OCI-M2 (cell line): ENCODE results near the gene EIF2AK2.
"Not testable (repeated sequence)": the region's sequence is repeated elsewhere in the genome, so short reads cannot be mapped to it uniquely, and the experiment has no call there.

Experiments
- DNase-seq: peaks from one replicate; lab custom pipeline; 2025; ENCODE audit not compliant: unreplicated experiment; lab: John Stamatoyannopoulos, UW

The EIF2AK2 gene

DNA sequence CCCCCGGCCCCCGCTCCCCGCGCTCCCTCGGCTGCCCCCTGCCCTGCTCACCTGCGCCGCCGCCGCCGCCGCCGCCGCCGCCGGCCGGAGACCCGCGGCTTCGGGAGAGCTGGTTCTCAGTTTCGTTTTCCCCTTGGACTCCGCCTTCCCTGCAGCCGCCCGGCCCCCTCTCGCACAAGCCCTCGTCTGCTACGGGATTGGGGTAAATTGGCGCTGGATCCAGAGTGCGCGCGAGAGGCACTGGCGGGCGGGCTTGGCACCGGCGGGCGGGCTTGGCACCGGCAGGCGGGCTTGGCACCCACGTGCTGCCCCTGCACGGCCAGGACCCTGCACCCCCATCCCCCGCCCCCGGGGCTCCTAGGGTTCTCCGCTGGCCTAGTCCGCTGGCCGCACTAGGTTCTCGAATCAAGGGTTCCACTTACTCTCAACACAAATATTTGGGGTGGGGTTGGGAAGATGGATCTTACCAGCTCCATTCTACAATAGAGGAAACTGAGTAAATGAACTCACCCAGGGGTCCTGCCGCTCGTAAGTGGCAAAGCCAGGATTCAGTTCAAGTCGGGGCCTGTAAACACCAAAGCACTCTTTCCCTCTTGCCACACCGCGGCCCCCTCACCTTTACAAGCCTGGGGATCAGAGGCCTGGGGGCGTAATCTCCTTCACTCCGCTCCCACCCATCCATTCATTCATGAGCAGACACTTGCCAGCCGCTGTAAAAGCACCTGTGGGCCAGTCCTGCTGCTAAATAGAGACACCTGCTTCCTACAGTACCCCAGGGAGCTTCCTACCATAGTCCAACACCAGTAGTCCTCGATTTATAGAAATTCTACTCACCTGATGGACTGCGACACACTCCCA, at the start of gene EIF2AK2:
TSS of gene EIF2AK2 (minus strand) at position 124 of the 858 bp plus-strand sequence. CDS start 9,174 bp downstream, outside the sequence.
- no peak for DNase-seq

DNA sequence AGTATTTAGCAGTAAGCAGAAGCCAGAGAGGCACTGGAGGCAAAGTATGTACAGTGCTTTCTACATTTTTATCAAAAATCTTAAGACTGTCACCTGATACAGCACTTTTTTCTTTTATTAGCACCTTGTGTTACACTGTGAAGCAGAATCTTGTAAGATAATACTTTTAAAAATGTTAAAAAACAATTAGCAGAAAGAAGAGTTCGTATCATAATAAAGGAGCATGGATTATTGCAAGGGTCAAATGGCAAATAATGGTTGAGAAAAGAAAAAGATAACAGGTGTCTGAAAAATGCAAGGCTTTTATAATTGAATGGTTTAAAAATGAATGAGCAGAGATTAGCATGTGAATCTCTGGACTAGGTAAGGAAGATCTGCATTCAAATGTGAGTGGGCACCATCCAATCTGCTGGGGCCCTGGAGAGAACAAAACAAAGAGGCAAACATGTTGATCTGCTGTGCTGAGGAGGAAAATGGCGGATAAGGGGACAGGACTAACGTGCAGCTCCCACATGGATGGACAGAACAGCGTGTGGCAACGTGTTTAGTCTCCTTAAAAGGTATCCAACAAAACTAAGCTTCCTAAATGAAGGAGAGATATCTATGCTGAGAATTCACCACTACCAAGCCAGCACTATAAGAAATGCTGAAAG, 49.0 kb upstream of the EIF2AK2 start:
- DNase-seq = no peak

GRCh38 chr2:37205071-37205661, 48.4 kb upstream of the EIF2AK2 start:
- not testable (repeated sequence) for DNase-seq

DNA sequence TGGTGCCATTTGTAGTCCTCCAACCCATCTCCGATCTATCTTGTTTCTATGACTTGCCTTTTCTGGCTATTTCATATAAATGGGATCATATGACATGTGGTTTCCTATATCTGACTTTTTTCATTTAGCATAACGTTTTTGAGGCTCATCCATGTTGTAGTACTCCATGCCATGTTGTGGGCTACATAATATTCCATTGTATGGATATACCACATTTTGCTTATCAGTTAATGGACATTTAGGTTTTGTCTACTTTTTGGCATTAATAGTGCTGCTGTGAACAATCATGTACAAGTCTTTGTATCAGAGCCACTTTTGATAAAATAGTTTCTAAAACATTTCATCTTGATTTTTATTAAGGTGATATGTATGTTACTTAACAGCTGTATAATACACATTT, 46.9 kb upstream of the EIF2AK2 start:
- no peak for DNase-seq

DNA sequence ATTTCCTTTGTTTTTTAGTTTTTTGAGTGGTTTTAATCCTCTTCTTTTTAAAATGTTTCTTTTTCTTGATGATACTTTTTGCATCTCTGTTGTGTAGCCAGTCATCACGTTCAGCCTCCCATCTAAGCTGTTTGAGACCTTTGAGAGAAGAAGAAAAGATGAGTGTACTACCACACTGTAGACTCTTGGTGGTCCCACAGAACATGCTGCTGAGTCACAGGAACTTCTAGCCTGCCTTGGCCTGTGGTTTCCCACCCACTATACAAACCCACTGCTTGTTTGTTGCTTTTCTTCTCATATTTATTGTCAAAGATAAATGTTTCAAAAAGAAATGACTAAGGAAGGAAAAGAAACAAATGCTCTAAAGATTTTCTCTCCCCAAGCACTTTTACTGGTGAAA, 45.0 kb upstream of the EIF2AK2 start:
- no peak for DNase-seq

- no peak for DNase-seq
Observed at GRCh38 chr2:37201208-37201607, 44.4 kb upstream of the EIF2AK2 start.

DNA sequence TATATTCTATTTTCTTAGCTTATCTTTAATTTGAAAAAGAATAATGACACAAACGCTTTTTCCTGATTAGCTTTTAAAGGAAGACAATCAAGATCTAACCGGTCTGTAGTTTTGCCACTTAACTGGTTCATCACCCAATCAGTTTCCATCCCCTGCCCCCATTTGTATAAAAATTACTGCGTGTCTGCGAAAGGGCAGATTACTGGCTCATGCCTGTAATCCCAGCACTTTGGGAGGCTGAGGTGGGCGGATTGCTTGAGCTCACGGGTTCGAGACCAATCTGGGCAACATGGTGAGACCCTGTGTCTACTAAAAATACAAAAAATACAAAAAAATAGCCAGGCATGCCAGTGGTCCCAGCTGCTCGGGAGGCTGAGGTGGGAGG, 41.9 kb upstream of the EIF2AK2 start:
- DNase-seq = no peak

- DNase-seq = peak; percentile 61
Observed at GRCh38 chr2:37196320-37197195, 39.8 kb upstream of the EIF2AK2 start, which contains the start of gene CEBPZOS. CEBPZOS (plus strand) TSS chr2:37196496; CDS start chr2:37199705, 3,209 bp downstream.

DNA sequence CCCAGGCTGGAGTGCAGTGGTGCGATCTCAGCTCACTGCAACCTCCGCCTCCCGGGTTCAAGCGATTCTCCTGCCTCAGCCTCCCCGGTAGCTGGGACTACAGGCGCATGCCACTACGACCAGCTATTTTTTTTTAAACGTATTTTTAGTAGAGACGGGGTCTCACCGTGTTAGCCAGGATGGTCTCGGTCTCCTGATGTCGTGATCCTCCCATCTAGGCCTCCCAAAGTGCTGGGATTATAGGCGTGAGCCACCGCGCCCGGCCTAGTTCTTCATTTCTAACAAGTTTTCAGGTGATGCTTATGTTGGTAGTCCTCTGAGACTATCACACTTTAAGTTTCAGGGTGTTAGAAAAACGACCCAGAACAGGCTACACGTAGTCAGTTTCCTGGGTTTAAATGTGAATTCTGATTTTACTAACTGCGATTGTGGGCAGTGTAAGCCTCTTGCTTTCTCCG, 39.1 kb upstream of the EIF2AK2 start:
- DNase-seq = not testable (repeated sequence)

DNA sequence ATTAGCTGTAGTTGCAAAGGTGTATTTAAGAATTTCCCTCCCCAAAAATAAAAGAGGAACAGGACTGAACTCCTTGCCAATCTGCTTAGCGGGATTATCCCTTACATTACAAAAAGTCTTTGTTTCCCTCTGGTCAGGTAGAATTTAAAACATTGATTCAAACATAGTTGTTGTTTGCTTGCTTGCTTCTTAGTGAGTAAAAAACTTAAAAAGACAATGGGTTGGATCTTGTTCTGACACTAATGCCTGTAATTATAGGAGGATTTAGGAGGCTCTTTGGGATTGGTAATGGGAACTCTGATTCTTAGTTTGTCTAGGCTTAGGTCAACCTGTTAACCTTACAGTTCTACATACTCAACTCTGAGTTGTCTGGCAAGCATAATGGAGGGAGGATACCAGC, 35.8 kb upstream of the EIF2AK2 start:
- DNase-seq = no peak

GRCh38 chr2:37191747-37192146, 35.0 kb upstream of the EIF2AK2 start:
- DNase-seq = no peak

DNA sequence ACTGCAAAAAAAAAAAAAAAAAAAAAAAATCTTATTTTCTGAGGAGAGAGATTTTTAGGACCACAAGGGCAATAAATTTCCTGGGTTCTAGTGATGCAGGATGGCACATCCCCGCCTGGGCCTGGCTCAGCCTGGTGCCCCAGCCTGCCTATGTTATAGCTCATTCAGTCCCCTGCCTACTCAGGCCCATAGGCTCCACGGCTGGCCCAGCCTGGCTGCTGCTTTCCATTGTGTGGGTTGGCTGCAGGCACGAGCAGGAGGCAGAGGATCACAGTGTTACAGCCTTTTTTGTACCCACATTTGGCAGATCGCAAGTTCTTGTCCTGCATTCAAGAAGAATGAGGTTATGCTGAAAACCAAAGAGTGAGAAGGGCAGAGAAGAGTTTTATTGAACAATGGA, 34.5 kb upstream of the EIF2AK2 start:
- DNase-seq = no peak

DNA sequence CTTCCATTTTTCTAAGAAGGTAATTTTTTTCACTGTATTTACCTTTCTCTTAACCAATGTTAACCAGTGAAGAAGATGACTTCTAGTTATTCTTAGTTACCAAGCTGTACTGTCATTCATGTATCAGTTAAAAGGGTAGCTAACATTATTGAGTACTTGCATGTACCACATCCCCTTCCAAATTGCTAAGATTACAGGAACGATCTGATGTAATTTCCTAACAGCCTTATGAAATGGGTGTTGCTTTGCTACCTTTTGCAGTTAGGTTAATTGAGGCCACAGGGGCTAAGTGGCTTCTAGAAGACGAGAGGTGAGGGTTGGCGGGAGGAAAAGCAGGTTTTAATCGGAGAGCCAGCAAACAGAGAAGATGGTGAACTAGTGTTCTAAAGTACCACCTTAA, 33.5 kb upstream of the EIF2AK2 start:
- no peak for DNase-seq

DNA sequence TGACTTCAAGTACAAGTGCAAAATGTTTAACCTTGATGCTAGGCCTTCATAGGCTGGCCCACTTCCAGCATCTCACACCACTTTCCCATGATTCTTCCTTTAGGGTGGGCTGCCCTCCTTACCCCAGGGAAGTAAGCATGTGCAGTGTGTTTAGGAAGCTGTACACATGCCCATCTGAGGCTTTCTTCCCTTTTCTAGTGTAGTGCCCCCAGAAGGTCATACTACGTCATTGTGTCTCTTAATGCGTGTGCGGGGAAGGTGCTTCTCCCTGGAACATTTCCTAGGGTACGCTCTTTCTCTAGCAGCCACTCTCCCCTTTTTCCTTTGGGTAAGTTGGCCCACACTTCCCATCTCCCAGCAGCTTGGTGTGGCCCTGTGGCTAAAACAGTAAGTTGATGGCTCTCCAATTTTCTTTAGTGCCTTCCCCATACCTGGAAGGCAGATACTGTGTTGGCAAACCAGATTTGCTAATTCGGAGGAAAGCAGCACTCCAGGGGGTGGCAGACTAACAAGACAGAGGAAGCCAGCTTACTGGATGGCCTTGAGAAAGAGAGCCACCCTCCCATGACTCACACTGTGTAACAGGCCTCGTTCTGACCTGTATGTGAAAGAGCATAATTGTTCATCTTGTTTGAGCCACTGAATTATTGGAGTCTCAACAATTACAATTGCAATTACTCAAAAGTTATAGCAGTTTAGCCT, 32.8 kb upstream of the EIF2AK2 start:
- DNase-seq = no peak

GRCh38 chr2:37188570-37188969, 31.8 kb upstream of the EIF2AK2 start, which contains the start of gene SULT6B1:
SULT6B1 (minus strand) TSS chr2:37188670; CDS start chr2:37188640, 30 bp downstream.
- DNase-seq = no peak

- DNase-seq = no peak
Observed at GRCh38 chr2:37181726-37182684, 25.2 kb upstream of the EIF2AK2 start.

GRCh38 chr2:37180640-37181039, 23.9 kb upstream of the EIF2AK2 start:
- DNase-seq = no peak

DNA sequence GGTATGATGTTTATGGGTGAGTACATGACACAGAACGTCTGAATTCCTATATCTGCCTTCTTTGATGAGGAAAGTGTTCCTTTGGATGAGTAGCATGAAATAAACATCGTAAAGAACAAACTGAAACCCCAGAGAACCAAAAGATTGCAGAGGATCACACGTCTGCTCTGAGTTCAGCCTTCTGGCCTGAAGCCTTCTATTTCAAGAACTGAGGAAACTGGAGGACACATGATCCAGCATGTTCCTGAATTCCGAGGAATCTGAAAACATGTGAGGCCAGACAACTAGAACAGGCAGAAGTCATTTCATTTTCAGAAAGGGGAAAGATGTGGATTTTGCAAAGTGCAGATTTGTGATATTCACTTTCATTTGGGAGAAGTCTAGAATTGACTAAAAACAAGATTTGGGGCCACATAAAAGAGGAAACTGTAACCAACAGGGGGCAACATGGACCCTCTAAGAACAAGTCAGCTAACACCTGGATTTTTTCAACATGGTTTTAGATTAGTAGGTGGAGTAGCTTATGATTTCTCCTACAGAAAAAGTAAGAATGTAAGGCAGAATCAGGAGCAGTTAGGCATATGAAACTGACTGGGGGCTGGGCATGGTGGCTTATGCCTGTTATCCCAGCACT, 23.3 kb upstream of the EIF2AK2 start:
- no peak for DNase-seq

DNA sequence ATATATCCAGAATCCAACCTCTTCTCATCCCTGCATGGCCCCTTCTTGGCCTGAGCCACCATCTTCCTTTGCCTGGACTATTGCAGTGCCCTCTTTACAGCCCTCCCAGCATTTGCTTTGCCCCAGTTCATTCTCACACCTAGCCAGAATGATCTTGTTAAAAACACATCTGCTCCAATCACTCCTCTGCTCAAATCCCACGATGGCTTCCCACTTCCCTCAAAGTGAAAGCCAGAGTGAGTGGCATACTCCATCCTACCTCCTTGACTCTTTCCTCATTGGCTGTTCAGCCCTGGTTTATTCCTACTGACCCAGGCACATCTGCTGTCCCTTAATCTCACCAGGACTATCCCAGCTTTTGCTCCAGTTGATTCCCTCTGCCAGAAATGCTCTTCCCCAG, 17.0 kb upstream of the EIF2AK2 start:
- no peak for DNase-seq
